IMR-90 (cell line): Measurements from ENCODE around the gene CYLC1. TPM values are rescaled to one million over a fixed set of nuclear protein-coding genes. Genes with fewer than 3 reads are reported as not detected.

Source experiments
- ATAC-seq: fragments of 200-7000 bp; cut with Tn5 transposase; 2 replicates; pipeline ENCODE4 v1.9.1; 2020; ENCODE audit warnings: low read depth, mild to moderate bottlenecking, moderate library complexity
- BruUV-seq: library from RNA; stranded (reverse); fragments of 400-500 nt; replicated peaks from 2 replicates; lab custom pipeline; 2021; lab: Mats Ljungman, UMichigan
- CTCF ChIA-PET: fragments of 300-600 bp; formaldehyde crosslinking; extraction: SDS; loops from one replicate; lab custom pipeline; 2021; ENCODE audit warnings: antibody characterized with exemption; lab: Yijun Ruan, JAX
- POLR2A ChIA-PET: fragments of 300-600 bp; sonication (Branson Sonifier 250); formaldehyde crosslinking; loops from one replicate; lab custom pipeline; 2022; ENCODE audit warnings: antibody characterized with exemption; ENCODE audit not compliant: unreplicated experiment; lab: Charles Lee
- DNase-seq: peaks from one replicate; pipeline ENCODE4 v3.0.0; 2013
- H2AFZ ChIP-seq: replicated peaks from 2 replicates; pipeline ENCODE3; 2013; ENCODE audit warnings: low read length, mild to moderate bottlenecking; ENCODE audit not compliant: poor library complexity
- H2AK5ac ChIP-seq: 2 replicates; pipeline ENCODE4 v1.6.1; 2013; ENCODE audit warnings: low read depth, low read length, inconsistent platforms
- H2AK9ac ChIP-seq: replicated peaks from 2 replicates; pipeline ENCODE3; 2013; ENCODE audit warnings: mild to moderate bottlenecking, low read depth, low read length, moderate library complexity; ENCODE audit not compliant: poor library complexity
- H2BK120ac ChIP-seq: 2 replicates; pipeline ENCODE4 v1.6.1; 2013; ENCODE audit warnings: low read depth, low read length, inconsistent platforms
- H2BK15ac ChIP-seq: 3 replicates; pipeline ENCODE4 v1.6.1; 2013; ENCODE audit warnings: low read depth, low read length, inconsistent platforms
- H2BK20ac ChIP-seq: 2 replicates; pipeline ENCODE4 v1.6.1; 2013; ENCODE audit warnings: low read depth, mild to moderate bottlenecking, inconsistent platforms, low read length, moderate library complexity
- H2BK5ac ChIP-seq: 2 replicates; pipeline ENCODE4 v1.6.1; 2013; ENCODE audit warnings: mild to moderate bottlenecking, low read depth, low read length, inconsistent platforms; ENCODE audit not compliant: poor library complexity, severe bottlenecking
- H3K14ac ChIP-seq: replicated peaks from 2 replicates; pipeline ENCODE4 v1.6.1; 2013; ENCODE audit warnings: low read depth, low read length, inconsistent platforms
- H3K18ac ChIP-seq: 2 replicates; pipeline ENCODE4 v1.6.1; 2013; ENCODE audit warnings: low read depth, low read length, control low read depth
- H3K23ac ChIP-seq: 2 replicates; pipeline ENCODE4 v1.6.1; 2013; ENCODE audit warnings: low read depth, low read length, inconsistent platforms
- H3K27ac ChIP-seq: 2 replicates; pipeline ENCODE4 v1.5.1; 2013; ENCODE audit warnings: mild to moderate bottlenecking, control low read depth, low read length; ENCODE audit not compliant: insufficient read depth
- H3K27me3 ChIP-seq: 2 replicates; pipeline ENCODE4 v1.6.1; 2013; ENCODE audit warnings: low read length; ENCODE audit not compliant: control insufficient read depth, insufficient read depth
- H3K36me3 ChIP-seq: 2 replicates; pipeline ENCODE4 v1.6.1; 2013; ENCODE audit warnings: low read length, mixed read lengths; ENCODE audit not compliant: control insufficient read depth, insufficient read depth
- H3K4ac ChIP-seq: 2 replicates; pipeline ENCODE4 v1.6.1; 2013; ENCODE audit warnings: low read depth, low read length, inconsistent platforms
- H3K4me1 ChIP-seq: 2 replicates; pipeline ENCODE4 v1.6.1; 2013; ENCODE audit warnings: low read length, mixed read lengths; ENCODE audit not compliant: control insufficient read depth, insufficient read depth
- H3K4me2 ChIP-seq: 2 replicates; pipeline ENCODE4 v1.6.1; 2013; ENCODE audit warnings: low read depth, mild to moderate bottlenecking, control low read depth, low read length, moderate library complexity
- H3K4me3 ChIP-seq: 2 replicates; pipeline ENCODE4 v1.5.1; 2013; ENCODE audit warnings: low read depth, mild to moderate bottlenecking, control low read depth, low read length, moderate library complexity; ENCODE audit not compliant: insufficient read depth
- H3K56ac ChIP-seq: 2 replicates; pipeline ENCODE4 v1.6.1; 2013; ENCODE audit warnings: low read length, inconsistent platforms; ENCODE audit not compliant: insufficient read depth; ENCODE audit errors: extremely low read depth
- H3K79me1 ChIP-seq, 2 experiments: 2 replicates each; pipeline ENCODE4 v1.6.1; 2013; ENCODE audit warnings: low read length in 2 of 2, inconsistent platforms in 1 of 2, low read depth in 1 of 2
- H3K9ac ChIP-seq: 2 replicates; pipeline ENCODE4 v1.6.1; 2013; ENCODE audit warnings: low read depth, low read length, control low read depth
- H3K9me1 ChIP-seq: 2 replicates; pipeline ENCODE4 v1.6.1; 2013; ENCODE audit warnings: low read length, inconsistent platforms; ENCODE audit not compliant: insufficient read depth
- H3K9me3 ChIP-seq: 2 replicates; pipeline ENCODE4 v1.6.1; 2013; ENCODE audit warnings: low read length; ENCODE audit not compliant: control insufficient read depth, insufficient read depth
- H4K20me1 ChIP-seq: 2 replicates; pipeline ENCODE4 v1.6.1; 2013; ENCODE audit warnings: low read length, inconsistent platforms; ENCODE audit not compliant: insufficient read depth
- H4K5ac ChIP-seq: 2 replicates; pipeline ENCODE4 v1.6.1; 2013; ENCODE audit warnings: mild to moderate bottlenecking, low read depth, low read length, control low read depth
- H4K8ac ChIP-seq, 2 experiments: 2 replicates each; pipeline ENCODE4 v1.6.1; 2013; ENCODE audit warnings: low read depth in 2 of 2, low read length in 2 of 2, control low read depth in 1 of 2, inconsistent platforms in 1 of 2
- H4K91ac ChIP-seq: 2 replicates; pipeline ENCODE4 v1.6.1; 2013; ENCODE audit warnings: low read depth, low read length, inconsistent platforms; ENCODE audit not compliant: insufficient read depth
- BHLHE40 ChIP-seq: fragments of 150-350 bp; IDR thresholded peaks from 2 replicates; pipeline ENCODE4 v1.6.1; 2016; ENCODE audit warnings: mild to moderate bottlenecking, low read depth, low read length
- CEBPB ChIP-seq: IDR thresholded peaks from 2 replicates; pipeline ENCODE4 v1.6.1; 2012; ENCODE audit warnings: low read depth, low read length, improper control_type of control experiment
- CHD1 ChIP-seq: IDR thresholded peaks from 2 replicates; pipeline ENCODE4 v1.6.1; 2012; ENCODE audit warnings: low read depth, low read length, improper control_type of control experiment
- ELK1 ChIP-seq: fragments of 150-350 bp; IDR thresholded peaks from 2 replicates; pipeline ENCODE4 v1.6.1; 2016; ENCODE audit warnings: low read depth, mild to moderate bottlenecking, low read length, moderate library complexity, borderline replicate concordance
- FOS ChIP-seq: fragments of 150-350 bp; IDR thresholded peaks from 2 replicates; pipeline ENCODE4 v1.6.1; 2016; ENCODE audit warnings: low read depth, low read length
- MAFK ChIP-seq: IDR thresholded peaks from 2 replicates; pipeline ENCODE4 v1.6.1; 2012; ENCODE audit warnings: low read depth, low read length, improper control_type of control experiment
- MXI1 ChIP-seq: IDR thresholded peaks from 2 replicates; pipeline ENCODE4 v1.6.1; 2012; ENCODE audit warnings: low read depth, mild to moderate bottlenecking, low read length, moderate library complexity, borderline replicate concordance
- POLR2A ChIP-seq: IDR thresholded peaks from 2 replicates; pipeline ENCODE4 v1.6.1; 2012; ENCODE audit warnings: mild to moderate bottlenecking, low read depth, low read length
- RAD21 ChIP-seq: IDR thresholded peaks from 2 replicates; pipeline ENCODE4 v1.6.1; 2012; ENCODE audit warnings: low read length, improper control_type of control experiment
- RCOR1 ChIP-seq: IDR thresholded peaks from 2 replicates; pipeline ENCODE4 v1.6.1; 2012; ENCODE audit warnings: mild to moderate bottlenecking, low read length, improper control_type of control experiment; ENCODE audit not compliant: insufficient replicate concordance
- RFX5 ChIP-seq: IDR thresholded peaks from 2 replicates; pipeline ENCODE4 v1.8.0; 2012; ENCODE audit warnings: low read depth, mild to moderate bottlenecking, low read length, moderate library complexity
- SMC3 ChIP-seq: fragments of 150-350 bp; IDR thresholded peaks from 2 replicates; pipeline ENCODE4 v1.6.1; 2016; ENCODE audit warnings: low read depth, mild to moderate bottlenecking, antibody characterized with exemption, low read length, moderate library complexity
- WGBS, 2 experiments: methylation state at CpG; one replicate each; pipeline versions ENCODE4 v1.1.5 to v1.1.7; 2013; ENCODE audit warnings: missing lambda C conversion rate in 2 of 2; ENCODE audit not compliant: insufficient read length in 1 of 2; ENCODE audit errors: extremely low coverage in 2 of 2; 5-methylcytosine and 5-hydroxymethylcytosine counted together
- dilution Hi-C: fragments of 300-500 bp; cut with HindIII; formaldehyde crosslinking; loops from one replicate; pipeline ENCODE4 v1.14.3; 2018; ENCODE audit warnings: low sequenced_read_pairs; ENCODE audit not compliant: unreplicated experiment
- in situ Hi-C: fragments of 300-500 bp; cut with MboI; formaldehyde crosslinking; loops from 3 replicates; pipeline ENCODE4 v1.14.3; 2019; ENCODE audit warnings: low sequenced_read_pairs, inconsistent platforms, mixed read lengths
- intact Hi-C: fragments of 100-400 bp; cut with micrococcal nuclease; formaldehyde crosslinking; loops from 2 replicates; pipeline ENCODE4 v1.10.0; 2022
- polyA plus RNA-seq, 3 experiments: library from polyadenylated mRNA; depleted of rRNA; stranded (reverse); fragments of >200 nt; gene quantifications; 2 replicates each; pipeline ENCODE4 v1.2.3, GENCODE V29; 2012; ENCODE audit warnings: low replicate concordance in 1 of 3
- total RNA-seq: library from RNA; depleted of rRNA; stranded (reverse); fragments of >200 nt; gene quantifications from 2 replicates; pipeline ENCODE4 v1.2.3, GENCODE V29; 2012
- TF ChIP-seq, protein P1 (sequence below): fragments of 150-350 bp; IDR thresholded peaks from 2 replicates; pipeline ENCODE4 v1.6.1; 2017; ENCODE audit warnings: mild to moderate bottlenecking, antibody characterized with exemption, low read length, low read depth
- TF ChIP-seq, protein P2 (sequence below): conservative IDR thresholded peaks from 2 replicates; pipeline ENCODE4 v1.5.1; 2012; ENCODE audit warnings: mild to moderate bottlenecking, low read depth, low read length, improper control_type of control experiment

CYLC1 gene
- total and polyA plus RNA-seq, 2 of the 4 experiments (the other 2 are of a cell fraction): not detected

DNA sequence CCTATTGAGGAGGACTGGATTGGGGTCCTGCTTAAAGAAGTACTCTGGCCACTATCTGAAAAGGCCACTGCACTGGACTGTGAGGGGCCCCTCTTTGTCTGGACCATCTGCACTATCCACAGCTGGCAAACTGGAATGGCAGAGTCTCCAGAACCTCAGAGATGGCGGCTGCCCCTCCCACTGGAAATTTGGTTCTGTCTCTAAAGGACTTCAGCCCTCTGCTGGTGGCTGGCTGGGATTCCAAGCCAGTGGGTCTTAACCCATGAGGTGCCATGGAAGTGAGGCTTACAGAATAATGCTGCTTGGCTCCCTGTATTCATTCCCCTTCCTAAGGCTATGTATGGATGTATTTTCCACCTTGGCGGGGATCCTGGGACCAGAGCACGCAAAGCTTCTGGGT is 41.6 kb upstream of the CYLC1 start:
- Histone ChIP-seq H2BK120ac (no peak overlapping the region), H2BK5ac (no peak overlapping the region), H3K9me3 (peaks cover 8% of the 10 kb centered on the region; the same call in 1 of the 2 replicates), H2AFZ (no peak overlapping the region), H2AK5ac (no peak overlapping the region), H3K4me1 (no peaks in the 10 kb centered on the region), H3K23ac (no peak overlapping the region), H2BK20ac (no peak overlapping the region), H3K4ac (no peak overlapping the region), H4K5ac (no peak overlapping the region), H4K8ac (no peak overlapping the region), H3K9ac (no peak overlapping the region), H3K79me1 (no peaks in the 10 kb centered on the region), H3K36me3 (no peaks in the 10 kb centered on the region), H4K91ac (no peak overlapping the region), H4K20me1 (no peaks in the 10 kb centered on the region), H3K4me2 (no peak overlapping the region), H3K4me3 (no peak overlapping the region), H3K9me1 (no peaks in the 10 kb centered on the region), H3K56ac (no peak overlapping the region), H3K27me3 (no peaks in the 10 kb centered on the region), H2AK9ac (no peak overlapping the region), H2BK15ac (no peak overlapping the region), H3K27ac (no peak overlapping the region), H3K14ac (no peak overlapping the region), H3K18ac (no peak overlapping the region)
- ATAC-seq (no peak), DNase-seq (no peak)
- intact Hi-C loops: no loop called here
- ChIA-PET CTCF (no interaction called here), POLR2A (no interaction called here)
- BruUV-seq: no TSS peak
- in situ Hi-C loops: no loop called here
- TF ChIP-seq, protein P1, sequence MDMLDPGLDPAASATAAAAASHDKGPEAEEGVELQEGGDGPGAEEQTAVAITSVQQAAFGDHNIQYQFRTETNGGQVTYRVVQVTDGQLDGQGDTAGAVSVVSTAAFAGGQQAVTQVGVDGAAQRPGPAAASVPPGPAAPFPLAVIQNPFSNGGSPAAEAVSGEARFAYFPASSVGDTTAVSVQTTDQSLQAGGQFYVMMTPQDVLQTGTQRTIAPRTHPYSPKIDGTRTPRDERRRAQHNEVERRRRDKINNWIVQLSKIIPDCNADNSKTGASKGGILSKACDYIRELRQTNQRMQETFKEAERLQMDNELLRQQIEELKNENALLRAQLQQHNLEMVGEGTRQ: no peak
- TF ChIP-seq MAFK (no peak), MXI1 (no peak), RCOR1 (no peak), FOS (no peak), SMC3 (no peak), POLR2A (no peak), RAD21 (no peak), ELK1 (no peak), CEBPB (no peak), RFX5 (no peak), BHLHE40 (no peak), CHD1 (no peak)
- TF ChIP-seq, protein P2, sequence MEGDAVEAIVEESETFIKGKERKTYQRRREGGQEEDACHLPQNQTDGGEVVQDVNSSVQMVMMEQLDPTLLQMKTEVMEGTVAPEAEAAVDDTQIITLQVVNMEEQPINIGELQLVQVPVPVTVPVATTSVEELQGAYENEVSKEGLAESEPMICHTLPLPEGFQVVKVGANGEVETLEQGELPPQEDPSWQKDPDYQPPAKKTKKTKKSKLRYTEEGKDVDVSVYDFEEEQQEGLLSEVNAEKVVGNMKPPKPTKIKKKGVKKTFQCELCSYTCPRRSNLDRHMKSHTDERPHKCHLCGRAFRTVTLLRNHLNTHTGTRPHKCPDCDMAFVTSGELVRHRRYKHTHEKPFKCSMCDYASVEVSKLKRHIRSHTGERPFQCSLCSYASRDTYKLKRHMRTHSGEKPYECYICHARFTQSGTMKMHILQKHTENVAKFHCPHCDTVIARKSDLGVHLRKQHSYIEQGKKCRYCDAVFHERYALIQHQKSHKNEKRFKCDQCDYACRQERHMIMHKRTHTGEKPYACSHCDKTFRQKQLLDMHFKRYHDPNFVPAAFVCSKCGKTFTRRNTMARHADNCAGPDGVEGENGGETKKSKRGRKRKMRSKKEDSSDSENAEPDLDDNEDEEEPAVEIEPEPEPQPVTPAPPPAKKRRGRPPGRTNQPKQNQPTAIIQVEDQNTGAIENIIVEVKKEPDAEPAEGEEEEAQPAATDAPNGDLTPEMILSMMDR: no peak
- no CpG with 5 or more reads among the region's 3 CpGs for WGBS, 2 experiments
- dilution Hi-C loops: no loop called here
